Cardiac atrium fibroblast (primary cell): ENCODE data around the gene NFATC2IP. TPM values are rescaled to one million over a fixed set of nuclear protein-coding genes. Genes with fewer than 3 reads are reported as not detected.

ENCODE experiments used
- total RNA-seq: library from RNA; depleted of rRNA; stranded (reverse); fragments of >200 nt; gene quantifications from 2 replicates; pipeline ENCODE4 v1.2.3, GENCODE V29; 2015

NFATC2IP gene
- total RNA-seq, result 12.2 and 13.0 TPM in 2 replicates

GRCh38 chr16:28950648-28951409 lies at the start of gene NFATC2IP:
TSS of gene NFATC2IP (plus strand) at chr16:28950937. CDS start at chr16:28951012, 75 bp downstream.

DNA sequence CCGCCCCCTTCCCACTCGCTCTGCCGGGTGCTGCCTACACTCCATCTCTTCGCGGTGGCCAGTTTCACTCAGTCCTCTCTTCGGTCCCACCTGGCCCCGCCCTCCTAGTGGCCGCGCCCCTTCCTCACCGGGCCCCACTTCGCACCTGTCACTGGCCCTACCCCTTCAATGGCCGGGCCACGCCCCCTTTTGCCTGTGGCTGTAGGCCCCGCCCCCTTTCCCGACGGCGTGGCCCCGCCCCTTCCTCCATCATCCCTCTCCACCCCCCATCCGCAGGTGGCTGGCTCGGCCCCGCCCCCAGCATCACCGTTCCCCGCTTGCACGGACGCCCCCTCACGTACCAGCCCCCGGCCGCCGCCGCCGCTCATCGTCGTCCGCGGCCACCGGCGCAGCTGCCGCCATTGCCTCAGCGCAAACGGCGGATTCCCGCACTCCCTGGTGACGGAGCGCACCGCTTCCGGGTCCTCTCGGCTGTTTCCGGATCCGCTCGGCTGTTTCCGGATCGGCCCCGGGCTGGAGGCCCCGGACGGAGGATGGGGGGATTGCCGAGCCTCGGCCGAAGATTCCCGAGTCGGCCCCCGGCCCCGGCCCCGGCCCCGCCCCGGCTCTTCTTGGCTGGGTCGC lies 25.9 kb upstream of the NFATC2IP start, which contains the start of gene RABEP2:
Gene RABEP2, minus strand, starts transcription at position 477 of the 624 bp plus-strand sequence. Its CDS starts 75 bp downstream, at position 402.

GRCh38 chr16:28931801-28932225 lies 18.9 kb upstream of the NFATC2IP start, which contains the start of gene CD19:
TSS of gene CD19 (plus strand) at chr16:28931971. CDS start at chr16:28932001, 30 bp downstream.

DNA sequence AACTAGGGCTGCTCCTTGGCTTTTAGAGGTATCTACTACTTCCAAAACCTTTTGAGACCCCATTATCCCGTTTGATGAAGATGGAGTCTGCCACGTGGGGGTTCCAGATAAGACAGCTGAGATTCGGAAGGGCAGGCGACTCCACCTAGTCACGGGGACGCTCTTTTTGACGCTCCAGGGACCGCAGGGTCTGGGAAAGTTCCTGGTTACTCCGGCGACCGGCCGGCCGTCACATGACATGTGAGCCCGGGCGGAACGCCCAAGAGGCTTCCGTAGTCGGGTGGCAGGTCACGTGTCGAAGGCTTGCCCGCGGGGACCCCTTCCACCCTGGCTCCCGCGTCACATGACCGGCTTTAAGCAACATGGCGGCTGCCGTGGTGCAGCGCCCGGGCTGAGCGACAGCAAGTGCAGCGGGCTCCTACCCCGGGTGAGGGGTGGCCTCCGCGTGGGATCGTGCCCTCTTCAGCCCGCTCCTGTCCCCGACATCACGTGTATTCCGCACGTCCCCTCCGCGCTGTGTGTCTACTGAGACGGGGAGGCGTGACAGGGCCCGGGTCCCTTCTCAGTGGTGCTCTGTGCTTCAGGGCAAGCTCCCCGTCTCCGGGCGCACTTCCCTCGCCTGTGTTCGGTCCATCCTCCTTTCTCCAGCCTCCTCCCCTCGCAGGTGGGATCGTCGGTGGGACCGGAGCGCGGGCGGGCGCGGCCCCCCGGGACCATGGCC lies 23.9 kb downstream of the NFATC2IP start, which contains the start of gene SPNS1:
Gene SPNS1, plus strand, starts transcription at position 342 of the 721 bp plus-strand sequence. Its CDS starts 374 bp downstream, at position 716.

GRCh38 chr16:28984619-28985135 lies 33.9 kb downstream of the NFATC2IP start, which contains the start of gene LAT:
TSS of gene LAT (plus strand) at chr16:28985052. CDS start at chr16:28985418, 366 bp downstream.

Other genes starting within 250 kb of the NFATC2IP start
- 156 and 183 TPM in 2 replicates for gene EIF3C, start 239.5 kb upstream of the NFATC2IP start, total RNA-seq
- gene NPIPB9, start 199.2 kb upstream of the NFATC2IP start, total RNA-seq, result not detected in 2 replicates
- 35.6 and 58.0 TPM in 2 replicates for gene ATXN2L, start 127.9 kb upstream of the NFATC2IP start, total RNA-seq
- 101 and 102 TPM in 2 replicates for gene TUFM, start 104.6 kb upstream of the NFATC2IP start, total RNA-seq
- gene SH2B1, start 87.1 kb upstream of the NFATC2IP start, total RNA-seq, result 19.8 and 31.4 TPM in 2 replicates
- under 0.01 TPM in 1 of 2 replicates, not detected in the other for gene ATP2A1, start 72.4 kb upstream of the NFATC2IP start, total RNA-seq
- 18.6 and 27.1 TPM in 2 replicates for gene RABEP2, start 25.7 kb upstream of the NFATC2IP start, total RNA-seq
- gene CD19, start 19.0 kb upstream of the NFATC2IP start, total RNA-seq, result 1.3 TPM in 1 of 2 replicates, not detected in the other
- 50.9 and 56.7 TPM in 2 replicates for gene SPNS1, start 23.8 kb downstream of the NFATC2IP start, total RNA-seq
- gene LAT, start 34.1 kb downstream of the NFATC2IP start, total RNA-seq, result 0.49 and 1.1 TPM in 2 replicates